ENCODE data around the gene COL6A3.

COL6A3 gene

DNA sequence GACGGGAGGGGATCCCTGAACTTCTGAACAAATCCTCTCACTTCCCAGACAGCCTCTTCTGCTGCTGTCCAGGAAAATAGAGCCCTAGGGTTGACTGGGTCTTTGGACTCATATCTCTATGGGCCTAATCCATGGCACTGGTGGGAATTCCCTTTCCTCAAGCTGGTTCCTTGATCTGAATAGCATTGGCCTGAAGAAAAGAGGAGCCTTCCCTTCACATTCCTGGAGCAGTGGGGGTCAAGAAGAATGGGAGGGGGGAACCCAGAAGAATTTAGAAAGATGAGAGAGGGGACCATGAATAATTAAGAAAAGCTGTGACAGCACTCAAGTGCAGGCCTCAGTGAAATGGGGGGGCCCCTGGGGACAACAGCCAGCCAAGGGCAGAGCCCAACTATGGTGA, 80.2 kb downstream of the COL6A3 start:
- H3K27ac ChIP-seq = no peak overlapping the region
- TF ChIP-seq, protein P1, sequence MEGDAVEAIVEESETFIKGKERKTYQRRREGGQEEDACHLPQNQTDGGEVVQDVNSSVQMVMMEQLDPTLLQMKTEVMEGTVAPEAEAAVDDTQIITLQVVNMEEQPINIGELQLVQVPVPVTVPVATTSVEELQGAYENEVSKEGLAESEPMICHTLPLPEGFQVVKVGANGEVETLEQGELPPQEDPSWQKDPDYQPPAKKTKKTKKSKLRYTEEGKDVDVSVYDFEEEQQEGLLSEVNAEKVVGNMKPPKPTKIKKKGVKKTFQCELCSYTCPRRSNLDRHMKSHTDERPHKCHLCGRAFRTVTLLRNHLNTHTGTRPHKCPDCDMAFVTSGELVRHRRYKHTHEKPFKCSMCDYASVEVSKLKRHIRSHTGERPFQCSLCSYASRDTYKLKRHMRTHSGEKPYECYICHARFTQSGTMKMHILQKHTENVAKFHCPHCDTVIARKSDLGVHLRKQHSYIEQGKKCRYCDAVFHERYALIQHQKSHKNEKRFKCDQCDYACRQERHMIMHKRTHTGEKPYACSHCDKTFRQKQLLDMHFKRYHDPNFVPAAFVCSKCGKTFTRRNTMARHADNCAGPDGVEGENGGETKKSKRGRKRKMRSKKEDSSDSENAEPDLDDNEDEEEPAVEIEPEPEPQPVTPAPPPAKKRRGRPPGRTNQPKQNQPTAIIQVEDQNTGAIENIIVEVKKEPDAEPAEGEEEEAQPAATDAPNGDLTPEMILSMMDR (conservative IDR thresholded peaks at IDR 0.05) = no peak
- no peak for TF ChIP-seq ZFX (IDR thresholded peaks at IDR 0.05)

DNA sequence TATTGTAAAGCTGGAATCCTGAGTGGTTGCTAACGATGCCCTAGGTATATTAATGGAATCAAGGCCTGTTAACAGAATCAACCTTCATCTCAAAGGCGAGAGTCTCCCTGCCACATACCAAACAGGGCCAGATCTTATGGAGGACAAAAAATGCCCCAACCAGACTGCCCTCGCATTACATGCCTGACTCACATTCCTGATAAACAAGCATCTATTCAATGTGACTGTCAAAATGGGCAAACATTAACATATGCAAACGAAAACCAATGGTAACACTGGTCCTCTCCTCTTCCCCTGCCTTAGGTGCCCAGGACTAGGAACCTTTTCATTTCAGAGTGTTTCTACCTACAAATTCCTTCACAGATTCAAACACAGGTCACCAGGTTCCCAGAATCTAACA, 83.4 kb downstream of the COL6A3 start:
- TF ChIP-seq, protein P1 (conservative IDR thresholded peaks at IDR 0.05) = no peak
- H3K27ac ChIP-seq = no peak overlapping the region

DNA sequence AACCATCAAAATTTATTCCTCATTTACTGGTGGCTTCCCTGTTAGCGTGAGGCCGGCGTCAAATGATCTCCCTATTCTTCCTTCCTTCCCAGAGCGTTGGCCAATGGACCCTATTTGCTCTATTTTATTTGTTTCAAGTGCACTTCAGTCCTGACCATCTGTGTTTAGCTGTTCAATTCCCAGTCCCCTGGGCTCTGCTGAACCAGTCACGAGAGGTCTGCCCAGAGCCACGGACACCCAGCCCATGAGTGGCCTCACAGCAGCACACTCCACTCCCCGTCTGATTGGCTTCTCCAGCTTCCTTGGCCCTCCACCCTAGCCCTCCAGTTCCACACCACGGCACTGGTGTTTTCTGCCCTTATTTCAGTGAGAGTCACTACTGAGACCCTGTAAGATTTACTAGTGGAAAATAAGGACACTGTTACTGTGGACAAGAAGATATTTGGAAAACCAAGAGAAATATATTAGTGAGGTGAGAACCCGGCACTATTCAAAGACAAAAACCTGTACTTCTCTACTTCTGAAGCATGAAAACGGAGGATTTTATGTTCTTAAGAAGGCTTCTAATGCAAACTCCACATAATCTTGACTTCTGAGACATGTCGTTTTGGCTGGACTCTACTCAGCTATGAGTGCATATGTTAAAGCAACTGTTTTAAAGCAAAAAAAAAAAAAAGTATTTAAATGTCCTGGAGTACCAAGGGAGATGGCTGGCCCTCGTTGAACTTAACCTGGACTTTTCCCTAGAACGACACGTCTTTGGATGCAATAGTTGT, 86.6 kb downstream of the COL6A3 start:
- no peak overlapping the region for H3K27ac ChIP-seq
- TF ChIP-seq ZFX (IDR thresholded peaks at IDR 0.05) = no peak
- TF ChIP-seq, protein P1 (conservative IDR thresholded peaks at IDR 0.05) = no peak

DNA sequence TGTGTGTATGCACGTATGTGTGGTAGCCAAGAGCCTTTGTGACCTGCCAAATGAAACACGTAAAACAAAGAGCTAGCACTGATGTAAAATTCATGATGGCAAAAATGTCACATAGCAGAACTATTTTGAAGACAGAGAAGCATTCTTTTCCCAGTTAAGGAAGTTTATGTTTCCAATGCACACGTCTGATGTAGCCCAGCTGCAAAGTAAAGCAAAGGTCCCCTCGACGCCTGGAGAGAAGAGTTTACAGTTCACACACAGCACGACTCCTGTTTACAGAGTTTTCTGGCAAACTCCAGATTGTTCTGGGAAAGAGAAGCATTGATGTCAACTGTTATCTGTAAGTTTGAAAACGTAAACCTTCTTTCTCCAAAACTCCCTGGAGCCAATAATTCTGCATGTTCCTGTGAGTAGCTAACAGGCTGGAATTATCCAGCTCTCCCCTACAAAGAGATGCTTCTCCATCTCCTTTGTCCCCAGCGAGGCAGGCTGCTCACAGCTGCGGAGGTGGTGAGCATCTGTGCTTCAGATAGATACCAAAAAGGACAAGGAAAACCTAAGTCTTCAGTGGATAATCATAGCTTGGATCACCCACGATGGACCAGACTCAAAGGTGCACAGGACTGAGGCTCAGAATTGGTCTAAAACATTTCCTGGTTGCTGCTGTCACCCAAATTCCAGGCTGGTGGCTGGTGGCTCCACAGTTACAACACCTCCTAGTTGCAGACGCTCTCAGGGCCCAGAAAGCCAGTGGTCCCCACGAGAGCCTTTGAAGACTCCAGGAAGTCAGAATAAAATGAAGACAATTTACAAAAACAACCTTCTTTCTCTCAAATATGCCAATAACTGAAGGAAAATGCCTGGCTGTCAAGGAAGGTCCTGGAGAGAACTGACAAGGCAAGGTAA, 87.4 kb downstream of the COL6A3 start:
- TF ChIP-seq ZFX (IDR thresholded peaks at IDR 0.05) = no peak
- TF ChIP-seq, protein P1 (conservative IDR thresholded peaks at IDR 0.05) = no peak
- H3K27ac ChIP-seq = peak overlapping the region; percentile 7; the same call in 1 of the 2 replicates

DNA sequence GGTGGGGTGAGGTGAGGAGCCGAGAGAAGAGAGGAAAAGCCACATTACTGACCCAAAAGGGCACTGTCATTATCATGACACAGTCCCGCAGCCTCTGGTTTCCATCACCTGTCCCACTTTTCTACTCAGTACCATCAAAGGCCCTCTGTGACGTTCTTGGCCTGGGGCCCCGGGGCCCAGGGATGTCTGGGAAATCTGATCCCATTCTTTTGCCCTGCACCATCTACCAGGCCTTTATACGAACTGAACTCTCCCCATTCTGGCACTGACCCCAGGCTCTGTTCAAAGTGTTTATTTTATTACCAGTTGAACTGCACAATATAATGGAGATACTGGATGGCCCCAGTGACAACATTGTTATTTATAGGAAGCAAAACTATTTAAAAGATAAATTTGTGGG, 89.1 kb downstream of the COL6A3 start:
- TF ChIP-seq, protein P1 (conservative IDR thresholded peaks at IDR 0.05) = no peak
- no peak for TF ChIP-seq ZFX (IDR thresholded peaks at IDR 0.05)
- H3K27ac ChIP-seq = peak overlapping the region; percentile 30; the same call in 1 of the 2 replicates

DNA sequence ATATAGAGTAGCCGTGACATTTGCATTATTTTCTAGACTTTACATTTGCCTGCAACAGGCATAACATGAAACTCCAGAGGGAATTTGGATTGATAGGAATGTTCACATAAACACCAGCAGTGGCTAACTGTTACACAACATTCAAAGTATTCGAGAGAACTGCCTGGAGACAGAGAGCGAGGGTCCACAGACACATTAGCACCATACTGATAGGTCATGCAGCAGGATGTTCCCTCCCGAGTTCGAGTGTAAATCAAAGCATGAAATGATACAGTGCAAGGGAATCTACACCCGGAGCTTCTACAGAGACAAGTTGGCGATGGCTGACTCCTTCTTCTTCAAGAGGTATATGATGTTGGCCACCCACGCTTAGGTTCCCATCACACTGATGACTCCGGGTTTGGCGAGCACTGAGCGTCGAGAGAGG, 89.5 kb downstream of the COL6A3 start:
- TF ChIP-seq, protein P1 (conservative IDR thresholded peaks at IDR 0.05) = no peak
- TF ChIP-seq ZFX (IDR thresholded peaks at IDR 0.05) = no peak
- H3K27ac ChIP-seq = peak overlapping the region; percentile 30; the same call in 1 of the 2 replicates

DNA sequence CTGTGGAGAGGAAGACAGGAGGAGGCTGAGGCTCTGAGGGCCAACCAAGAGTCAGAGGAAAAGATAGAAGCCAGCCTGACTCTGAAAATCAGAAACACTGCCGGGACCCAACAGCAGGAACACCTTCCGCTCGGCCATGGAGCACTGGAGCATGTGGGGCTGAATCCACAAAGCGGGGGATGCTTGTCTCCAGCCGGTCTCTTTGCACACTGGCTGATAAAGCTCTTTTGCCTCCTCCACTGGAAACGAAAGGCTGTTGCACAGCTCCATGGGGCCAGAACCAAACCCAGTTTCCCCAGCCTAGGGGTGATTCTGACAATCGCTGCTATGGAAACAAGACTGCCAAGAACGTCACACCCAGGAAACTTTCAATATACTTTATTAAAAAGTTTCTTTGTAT, 90.3 kb downstream of the COL6A3 start:
- TF ChIP-seq, protein P1 (conservative IDR thresholded peaks at IDR 0.05) = no peak
- no peak for TF ChIP-seq ZFX (IDR thresholded peaks at IDR 0.05)
- no peak overlapping the region for H3K27ac ChIP-seq
